ENCODE measurements around the gene RBPMS2.

DNA sequence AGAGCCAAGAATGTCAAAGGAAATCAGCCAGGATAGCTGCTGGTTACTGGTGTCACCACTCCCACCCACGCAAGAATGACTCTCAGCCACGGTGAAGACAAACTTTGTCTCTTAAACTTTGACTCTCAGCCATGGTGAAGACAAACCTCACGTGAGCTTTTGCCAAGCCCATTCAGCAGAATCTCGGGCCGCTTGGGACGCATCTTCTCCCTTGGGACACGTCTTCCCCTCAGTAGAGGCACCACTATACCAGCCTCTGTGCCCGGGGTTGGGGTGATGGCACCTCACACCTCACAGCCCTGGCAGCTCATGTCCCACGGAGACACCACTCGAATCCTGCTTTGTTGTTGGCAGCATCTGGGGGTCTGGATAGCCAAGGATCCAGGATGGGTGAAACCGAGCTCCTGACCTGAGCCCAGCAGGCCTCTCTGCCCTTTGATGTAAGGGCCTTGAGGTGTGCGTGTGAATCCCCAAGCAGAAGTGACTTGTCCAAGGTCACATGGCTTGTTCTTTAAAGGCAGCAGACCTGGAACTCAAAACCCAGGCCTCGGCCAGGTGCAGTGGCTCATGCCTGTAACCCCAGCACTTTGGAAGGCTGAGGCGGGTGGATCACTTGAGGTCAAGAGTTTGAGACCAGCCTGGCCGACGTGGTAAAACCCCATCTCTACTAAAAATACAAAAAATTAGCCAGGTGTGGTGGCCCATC lies 21.8 kb downstream of the RBPMS2 start:
- TF ChIP-seq CTCF (IDR thresholded peaks at IDR 0.05) (no peak), POLR2AphosphoS5 (IDR thresholded peaks at IDR 0.05) (no peak), POLR2A (IDR thresholded peaks at IDR 0.05) (no peak)
